GM18517 (cell line): ENCODE measurements around the gene CRB3.
A peak's percentile ranks its signal among the peaks of the same experiment; 100 is the strongest.
"Not testable (repeated sequence)": the region's sequence is repeated elsewhere in the genome, so short reads cannot be mapped to it uniquely, and the experiment has no call there.

Experiments
- ATAC-seq: cut with Tn5 transposase; IDR thresholded peaks from one replicate; pipeline ENCODE4 v1.9.1; 2021; ENCODE audit warnings: mild to moderate bottlenecking, moderate library complexity; ENCODE audit not compliant: unreplicated experiment

CRB3 gene

DNA sequence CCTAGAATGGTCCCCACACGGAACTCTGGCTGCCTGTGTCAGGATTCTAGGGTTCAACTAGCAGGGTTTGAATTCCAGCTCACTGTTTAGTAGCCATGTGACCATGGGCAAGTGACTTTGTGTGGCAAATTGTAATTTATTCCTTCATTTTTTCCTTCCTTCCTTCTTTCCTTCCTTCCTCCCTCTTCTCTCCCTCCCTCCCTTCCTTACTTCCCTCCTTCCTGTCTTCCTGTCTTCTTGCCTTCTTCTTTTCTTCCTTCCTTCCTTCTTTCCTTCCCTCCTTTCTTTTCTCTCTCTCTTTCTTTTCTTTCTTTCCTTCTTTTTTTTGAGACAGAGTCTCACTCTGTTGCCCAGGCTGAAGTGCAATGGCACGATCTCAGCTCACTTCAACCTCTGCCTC, 26.1 kb downstream of the CRB3 start:
- no peak for ATAC-seq

DNA sequence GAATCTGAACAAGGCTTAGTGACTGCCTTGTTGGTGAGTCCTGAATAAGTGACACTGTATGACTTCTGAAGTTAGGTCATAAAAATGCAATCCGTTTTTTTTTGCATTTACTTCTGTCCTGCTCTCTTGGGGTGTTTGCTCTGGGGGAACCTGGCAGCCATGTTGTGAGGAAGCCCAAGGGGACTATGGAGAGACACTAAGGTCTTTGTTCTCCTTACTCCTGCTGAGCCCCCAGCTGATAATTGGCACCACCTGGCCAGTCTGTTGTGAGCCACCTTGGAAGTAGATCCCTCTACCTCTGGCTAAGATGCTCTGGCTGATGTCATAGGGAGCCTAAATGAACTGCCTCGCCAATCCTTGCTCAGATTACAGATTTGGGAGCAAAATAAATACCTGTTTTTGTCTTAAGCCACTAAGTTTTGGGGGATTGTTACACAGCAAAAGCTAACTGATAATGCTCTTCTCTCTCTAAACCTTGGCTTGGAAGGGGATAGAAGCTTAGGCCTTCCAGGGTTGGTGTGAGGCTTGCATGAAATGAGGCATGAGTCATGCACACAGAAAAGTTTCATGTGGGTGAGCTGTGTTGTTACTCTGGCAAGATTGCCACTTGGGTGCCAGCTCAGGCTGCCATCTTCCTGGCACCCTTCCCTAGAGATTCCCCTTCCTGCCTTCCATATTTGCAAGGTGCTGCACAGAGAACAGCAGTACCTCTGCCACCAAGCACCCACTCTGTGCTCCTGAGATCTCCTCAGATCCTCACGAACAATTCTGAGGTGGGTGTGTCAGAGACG, 27.9 kb downstream of the CRB3 start:
- ATAC-seq: no peak

DNA sequence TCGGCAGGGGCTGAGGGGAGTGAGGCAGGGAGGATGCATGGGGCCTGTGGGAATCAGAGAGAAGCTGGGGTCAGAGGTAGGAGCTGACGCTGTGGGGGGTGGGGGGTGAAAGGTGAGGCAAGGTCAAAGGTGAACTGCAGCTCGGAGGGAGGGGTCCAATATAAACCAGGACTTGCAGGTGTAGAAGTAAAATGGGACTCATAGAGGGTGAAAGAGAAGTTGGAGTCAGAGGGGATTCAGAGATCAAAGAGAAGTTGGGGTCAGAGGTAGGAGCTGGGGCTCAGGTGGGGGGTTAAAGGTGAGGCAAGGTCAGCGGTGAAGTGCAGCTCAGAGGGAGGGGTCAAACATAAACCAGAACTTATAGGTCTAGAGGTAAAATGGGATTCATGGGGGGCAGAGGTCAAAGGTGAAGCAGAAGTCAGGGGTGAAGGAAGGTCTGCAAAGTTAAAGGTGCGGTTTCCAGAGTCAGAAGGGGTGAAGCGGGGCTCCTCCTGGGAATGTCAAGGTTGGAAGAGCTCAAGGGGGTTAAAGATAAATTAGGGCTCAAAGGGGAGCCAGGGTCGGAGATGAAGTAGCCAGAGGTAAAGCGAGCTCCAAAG, 30.5 kb downstream of the CRB3 start:
- no peak for ATAC-seq

DNA sequence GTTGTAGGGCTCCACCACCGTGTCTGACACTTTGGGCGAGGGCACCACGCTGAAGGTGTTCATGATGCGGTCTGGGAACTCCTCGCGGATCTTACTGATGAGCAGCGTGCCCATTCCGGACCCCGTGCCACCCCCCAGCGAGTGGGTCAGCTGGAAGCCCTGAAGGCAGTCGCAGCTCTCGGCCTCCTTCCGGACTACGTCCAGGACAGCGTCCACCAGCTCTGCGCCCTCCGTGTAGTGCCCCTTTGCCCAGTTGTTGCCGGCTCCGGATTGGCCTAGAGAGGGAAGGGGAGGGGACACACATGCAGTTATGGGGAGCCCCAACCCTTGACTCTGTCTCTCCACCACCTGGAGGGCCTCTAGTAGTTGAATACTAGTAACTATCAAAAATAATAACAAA, 31.9 kb downstream of the CRB3 start:
- ATAC-seq: no peak

DNA sequence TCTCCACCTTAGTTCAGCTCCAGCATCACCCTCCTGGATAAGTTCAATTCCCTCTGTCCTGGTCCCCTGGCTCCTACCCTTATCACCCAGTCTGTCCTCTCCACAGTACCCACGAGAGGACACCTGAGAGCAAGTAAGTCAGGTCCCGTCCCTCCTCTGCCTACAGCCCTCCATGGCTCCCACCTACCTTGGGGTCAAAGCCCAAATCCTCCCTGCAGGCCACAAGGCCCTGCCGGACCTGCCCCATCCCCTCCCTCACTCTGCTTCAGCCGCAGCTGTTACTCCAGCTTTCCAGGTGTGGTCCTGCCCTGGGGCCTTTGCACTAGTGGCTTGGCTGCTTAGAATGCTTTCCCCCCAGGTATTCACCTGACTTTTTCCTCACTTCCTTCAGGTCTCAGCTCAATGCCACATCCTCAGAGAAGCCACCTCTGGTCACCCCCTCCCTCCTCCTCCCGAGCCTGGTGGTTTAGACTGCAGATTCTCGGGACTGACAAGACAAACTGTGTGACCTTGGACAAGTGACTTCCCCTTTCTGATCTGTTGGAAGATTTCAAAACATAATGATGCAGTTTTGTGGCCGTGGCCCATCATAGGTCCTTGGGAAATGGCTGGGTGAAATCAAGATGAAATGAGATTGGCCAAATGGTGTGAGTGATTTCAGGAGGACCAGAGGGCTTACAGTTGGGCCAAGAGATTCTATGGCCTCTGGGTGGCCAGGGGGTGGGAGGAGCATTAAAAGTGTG, 34.4 kb downstream of the CRB3 start:
- ATAC-seq: no peak

DNA sequence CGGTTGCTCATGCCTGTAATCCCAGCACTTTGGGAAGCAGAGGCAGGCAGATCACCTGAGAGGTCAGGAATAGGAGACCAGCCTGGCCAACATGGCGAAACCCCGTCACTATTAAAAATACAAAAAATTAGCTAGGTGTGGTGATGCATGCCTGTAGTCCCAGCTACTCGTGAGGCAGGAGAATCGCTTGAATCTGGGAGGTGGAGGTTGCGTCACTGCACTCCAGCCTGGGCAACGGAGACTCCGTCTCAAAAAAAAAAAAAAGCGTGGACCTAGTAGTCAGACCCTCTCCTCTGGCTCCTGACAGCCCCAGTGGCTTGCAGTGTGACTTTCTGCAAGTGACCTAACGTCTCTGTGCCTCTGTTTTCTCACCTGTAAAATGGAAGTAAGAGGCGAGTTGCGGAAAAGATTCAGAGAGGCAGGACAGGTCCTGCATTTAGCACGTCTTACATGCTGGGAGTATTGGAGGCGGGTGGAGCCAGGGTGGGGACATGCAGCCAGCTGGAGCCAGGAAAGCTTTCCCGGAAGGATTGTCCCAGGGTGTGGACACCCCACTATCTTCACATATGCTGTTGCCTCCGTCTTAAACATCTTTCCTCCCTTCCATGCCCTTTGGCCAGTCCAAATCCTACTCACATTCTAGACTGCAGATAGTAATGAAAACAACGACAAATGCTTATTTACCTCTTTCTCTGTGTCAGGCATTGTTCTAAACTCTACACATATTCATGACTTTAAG, 35.1 kb downstream of the CRB3 start:
- no peak for ATAC-seq

DNA sequence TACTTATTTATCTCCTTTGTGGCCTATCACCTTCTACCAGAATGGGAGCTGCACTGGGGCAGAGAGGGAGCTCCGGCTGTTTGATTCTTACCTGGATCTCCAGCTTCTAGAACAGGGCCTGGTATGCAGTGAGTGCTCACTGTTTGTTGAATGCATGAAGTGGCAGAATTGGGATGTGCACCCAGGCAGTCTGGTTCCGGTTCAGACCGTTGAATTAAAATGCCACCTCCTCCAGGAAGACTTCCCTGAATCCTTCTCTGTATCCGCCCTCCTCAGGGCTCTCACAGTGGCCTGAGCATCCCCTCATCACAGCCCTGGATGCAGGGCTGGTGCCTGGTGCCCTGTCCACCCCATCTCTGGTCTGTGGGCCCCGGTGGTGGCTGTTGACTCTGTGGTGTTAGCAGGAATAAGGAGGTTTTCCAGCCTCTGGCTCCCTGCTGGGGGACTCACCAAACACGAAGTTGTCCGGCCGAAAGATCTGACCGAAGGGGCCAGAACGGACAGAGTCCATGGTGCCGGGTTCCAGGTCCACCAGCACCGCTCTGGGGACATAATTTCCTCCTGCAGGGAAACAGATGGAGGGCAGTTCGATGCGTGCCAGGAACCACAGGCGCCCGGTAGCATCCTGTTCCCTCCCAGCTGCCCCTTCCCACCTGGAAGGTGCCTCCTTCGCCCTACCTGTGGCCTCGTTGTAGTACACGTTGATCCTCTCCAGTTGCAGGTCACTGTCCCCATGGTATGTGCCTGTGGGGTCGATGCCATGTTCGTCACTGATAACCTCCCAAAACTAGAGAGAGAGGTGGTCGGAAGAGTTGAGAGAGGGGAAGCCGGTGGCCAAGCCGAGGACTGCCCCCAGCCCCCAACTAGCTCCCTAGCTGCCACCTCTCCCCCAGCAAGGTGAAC, 37.0 kb downstream of the CRB3 start:
- ATAC-seq: no peak

DNA sequence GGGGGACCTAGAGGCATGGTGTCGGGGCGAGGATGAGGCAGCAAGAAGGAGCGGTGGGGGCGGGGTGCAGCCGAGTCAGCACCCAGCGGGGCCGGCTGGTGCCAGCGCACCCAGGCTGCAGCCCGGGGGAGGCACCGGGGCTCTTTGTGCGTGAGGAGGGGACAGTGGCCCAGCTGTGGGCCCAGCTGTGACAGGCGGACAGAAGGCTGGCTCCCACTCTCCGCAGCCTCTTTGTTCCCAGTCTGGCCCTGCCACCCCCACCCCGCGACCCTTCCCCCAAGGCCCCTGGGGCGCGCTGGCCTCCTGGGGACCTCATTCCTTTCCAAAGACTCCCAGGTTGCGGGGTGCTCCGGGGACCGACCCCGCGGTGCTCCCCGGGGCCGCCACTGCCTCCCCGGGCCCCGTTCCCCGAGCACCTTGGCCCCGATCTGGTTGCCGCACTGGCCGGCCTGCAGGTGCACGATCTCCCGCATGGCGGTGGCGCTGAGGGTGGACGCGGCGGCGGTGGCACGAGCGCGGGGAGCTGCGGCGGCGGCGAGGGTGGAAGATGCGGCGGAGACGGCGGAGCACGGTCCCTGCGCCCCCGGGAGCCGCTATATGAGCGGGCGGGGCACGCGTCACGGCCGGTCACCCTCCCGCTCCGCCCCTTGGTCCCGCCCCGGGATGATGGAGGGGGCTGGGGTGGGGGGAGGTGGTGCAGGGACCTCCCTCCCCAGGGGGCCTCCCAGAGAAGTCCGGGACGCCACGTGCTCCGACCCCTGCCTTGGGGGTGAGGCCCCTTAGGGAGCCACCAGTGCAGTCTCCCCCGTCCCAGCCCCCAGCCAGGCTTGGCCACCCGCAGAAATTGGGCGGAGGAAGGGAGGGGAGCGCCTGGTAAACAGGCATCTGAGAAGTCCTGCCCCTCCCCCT, 37.9 kb downstream of the CRB3 start, which contains the start of gene TUBB4A:
Gene TUBB4A (minus strand): TSS at position 570 of the 909 bp plus-strand sequence. CDS start 97 bp downstream, at position 473.
- ATAC-seq: no peak

DNA sequence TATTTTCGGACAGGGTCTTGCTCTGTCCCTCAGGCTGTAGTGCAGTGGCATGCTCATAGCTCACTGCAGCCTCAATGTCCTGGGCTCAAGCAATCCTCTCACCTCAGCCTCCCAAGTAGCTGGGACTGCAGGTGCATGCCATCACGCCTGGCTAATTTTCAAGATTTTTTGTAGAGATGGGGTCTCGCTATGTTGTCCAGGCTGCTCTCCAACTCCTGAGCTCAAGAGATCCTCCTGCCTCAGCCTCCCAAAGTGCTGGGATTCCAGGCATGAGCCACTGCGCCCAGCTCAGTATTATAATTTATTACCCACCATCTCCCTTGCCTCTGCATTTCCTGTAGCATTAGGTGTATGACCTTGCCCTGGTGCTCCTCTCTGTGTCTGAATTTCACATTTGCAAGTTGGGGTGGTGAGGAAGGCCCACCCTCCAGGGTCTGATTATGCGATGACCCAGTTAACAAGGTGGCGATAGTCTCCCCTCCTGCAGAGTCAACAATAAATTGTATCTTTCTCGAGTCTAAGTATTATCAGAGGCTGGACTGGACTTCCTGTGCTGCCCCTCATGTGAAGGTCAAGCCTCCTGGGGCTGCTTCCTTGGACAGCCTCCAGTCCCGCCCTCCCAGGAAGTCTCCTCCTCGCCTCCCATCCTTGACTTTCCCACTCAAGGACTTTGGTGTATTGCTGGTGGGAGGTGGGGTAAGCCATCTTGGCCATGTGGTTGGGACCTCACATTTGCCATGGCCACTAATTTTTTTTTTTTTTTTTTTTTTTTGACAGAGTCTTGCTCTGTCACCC, 39.5 kb downstream of the CRB3 start:
- no peak for ATAC-seq

DNA sequence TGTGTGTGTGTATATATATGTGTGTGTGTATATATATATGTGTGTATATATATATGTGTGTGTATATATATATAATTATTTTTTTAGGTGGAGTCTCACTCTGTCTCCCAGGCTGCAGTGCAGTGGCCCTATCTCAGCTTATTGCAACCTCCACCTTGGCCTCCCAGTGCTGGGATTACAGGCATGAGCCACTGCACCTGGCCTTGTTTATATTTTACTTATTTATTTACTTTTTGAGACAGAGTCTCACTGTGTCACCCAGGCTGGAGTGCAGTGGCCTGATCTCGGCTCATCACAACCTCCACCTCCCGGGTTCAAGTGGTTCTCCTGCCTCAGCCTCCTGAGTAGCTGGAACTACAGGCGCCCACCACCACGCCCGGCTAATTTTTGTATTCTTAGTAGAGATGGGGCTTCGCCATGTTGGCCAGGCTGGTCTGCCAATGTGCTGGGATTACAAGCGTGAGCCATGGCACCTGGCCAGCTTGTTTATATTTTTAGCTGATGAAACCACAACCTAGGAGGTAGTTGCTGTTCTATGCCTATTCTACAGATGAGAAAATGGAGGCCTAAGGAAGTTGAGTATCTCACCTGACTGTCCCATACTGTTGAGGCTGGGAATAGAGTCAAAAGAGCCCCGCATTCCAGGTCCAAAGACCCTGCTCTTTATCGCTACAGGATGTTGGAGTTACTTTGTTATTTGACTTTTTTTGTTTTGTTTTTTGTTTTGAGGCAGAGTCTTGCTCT, 44.1 kb downstream of the CRB3 start:
- not testable (repeated sequence) for ATAC-seq

DNA sequence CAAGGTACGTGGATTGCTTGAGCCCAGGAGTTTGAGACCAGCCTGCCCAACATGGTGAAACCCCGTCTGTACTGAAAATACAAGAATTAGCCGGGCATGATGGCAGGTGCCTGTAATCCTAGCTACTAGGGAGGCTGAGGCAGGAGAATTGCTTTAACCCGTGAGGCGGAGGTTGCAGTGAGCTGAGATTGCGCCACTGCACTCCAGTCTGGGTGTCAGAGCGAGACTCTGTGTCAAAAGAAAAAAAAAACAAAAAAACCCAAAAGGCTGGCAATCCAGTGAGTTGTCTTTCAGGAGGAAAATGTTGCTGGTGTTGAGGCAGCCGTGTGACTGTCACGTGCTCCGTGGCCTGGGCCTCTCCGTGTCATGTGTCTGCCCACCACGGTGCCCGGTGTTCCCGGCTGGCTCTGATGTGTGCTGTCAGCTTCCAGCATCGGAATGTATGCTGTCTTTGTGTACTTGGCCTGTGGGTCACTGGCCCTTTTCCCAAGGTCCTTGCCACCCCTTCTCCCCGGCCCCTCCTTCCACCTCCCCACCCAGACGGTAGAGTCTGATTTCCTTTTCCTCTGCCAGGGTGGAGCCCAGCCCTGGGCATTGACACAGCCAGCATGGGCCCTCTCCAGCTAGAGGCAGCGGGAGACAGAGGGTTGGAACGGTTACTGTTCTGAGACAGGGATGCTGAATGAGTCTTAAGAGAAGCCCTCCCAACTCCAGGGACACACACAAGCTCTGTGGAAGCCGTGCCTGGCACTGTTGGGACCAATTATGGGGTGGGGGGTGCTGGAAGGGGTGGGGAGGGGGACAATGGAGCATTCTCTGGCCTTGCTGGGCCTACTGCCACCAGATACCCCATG, 45.3 kb downstream of the CRB3 start:
- no peak for ATAC-seq

DNA sequence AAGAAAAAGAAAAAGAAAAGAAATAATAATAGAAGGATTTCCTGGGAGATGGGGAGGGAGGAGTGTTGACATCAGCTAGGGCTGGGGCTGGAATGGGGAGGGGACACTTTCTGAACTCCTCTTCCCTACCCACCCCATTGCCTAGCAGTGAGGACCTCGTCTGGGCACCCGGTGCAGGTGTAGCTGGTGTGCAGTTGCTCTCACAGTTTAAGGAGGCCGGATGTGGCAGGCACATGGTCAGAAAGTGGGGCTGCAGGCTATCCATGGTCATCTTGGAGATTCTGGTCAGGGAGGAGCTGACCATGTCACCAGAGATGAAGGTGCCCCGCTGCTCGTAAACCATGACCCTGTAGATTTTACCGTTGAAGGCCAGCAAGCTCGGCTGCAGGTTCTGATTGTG, 46.5 kb downstream of the CRB3 start:
- no peak for ATAC-seq

DNA sequence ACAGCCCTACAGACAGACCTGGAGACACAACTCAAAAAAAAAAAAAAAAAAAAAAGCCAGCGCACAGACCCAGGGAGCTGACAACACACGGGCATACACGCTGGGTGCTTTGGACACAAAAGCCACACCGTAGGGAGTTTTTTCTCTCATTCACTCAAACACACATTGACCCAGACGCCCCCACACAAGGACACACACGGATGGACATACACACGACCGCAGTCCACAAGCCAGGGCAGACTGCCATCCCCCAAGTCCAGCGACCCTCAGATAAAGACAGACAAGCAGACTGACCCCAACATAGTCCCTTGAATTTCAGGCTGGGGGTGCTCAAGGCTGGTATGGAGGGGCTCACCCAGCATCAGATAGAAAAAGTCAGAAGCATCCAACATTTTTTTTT, 50.0 kb downstream of the CRB3 start:
- no peak for ATAC-seq

DNA sequence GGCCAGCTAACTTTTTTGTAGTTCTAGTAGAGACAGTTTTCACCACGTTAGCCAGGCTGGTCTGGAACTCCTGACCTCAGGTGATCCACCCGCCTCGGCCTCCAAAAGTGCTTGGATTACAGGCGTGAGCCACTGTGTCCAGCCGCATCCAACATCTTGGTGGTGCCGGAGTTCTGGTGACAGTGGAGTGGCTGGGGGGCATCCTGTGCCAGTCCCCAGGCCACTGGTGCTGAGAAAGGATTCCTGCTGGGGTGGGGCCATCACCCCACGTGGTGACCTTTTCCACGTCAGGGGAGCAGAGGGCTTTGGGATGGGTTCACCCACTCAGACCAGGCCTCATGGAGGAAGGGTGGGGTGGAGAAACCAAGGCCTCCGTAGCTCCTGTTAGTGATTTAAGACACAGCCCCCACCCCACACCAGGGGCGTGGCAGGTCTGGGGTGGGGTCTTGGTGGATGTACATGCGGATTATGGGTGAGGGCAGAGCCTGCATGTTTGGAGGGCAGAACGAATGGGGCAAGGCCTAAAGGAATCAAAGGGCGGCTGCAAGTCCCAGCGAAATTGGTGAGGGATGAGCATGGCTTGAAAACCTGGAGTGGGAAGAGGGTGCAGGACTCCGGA, 51.0 kb downstream of the CRB3 start:
- ATAC-seq: no peak

DNA sequence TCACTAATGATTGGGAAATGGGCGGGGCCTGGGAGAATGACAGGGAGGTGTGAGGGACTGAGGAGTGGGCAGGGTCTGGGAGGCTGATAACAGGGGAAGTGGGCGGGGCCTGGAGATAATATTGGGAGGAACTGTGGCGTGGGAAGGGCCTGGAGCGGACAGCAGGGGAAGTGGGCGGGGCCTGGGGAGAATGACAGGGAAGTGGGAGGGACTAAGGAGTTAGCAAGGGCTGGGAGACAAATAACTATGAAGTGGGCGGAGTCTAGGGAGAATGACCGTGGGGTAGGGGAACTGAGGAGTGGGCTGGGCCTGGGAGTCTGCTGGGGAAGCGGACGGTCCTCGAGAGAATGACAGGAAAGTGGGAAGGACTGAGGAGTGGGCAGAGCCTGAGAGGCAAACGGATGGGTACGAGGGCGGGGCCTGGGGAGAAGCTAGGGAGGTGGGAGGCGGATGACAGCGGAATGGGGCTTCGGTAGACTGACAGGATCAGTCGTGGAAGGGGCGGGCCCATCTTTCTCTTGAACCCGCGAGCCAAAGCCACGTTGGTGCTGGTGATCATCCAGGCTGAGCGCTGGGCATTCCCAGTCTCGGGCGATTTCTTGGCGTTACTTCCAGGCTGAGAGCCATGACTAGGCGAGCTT, 52.1 kb downstream of the CRB3 start:
- ATAC-seq: peak; percentile 47
